Astrocyte (in vitro differentiated cells and primary cell): ENCODE measurements around the gene C17orf100.

Source experiments
- CTCF ChIP-seq: IDR thresholded peaks from 2 replicates; pipeline ENCODE4 v1.5.1; 2011; ENCODE audit warnings: low read depth, mild to moderate bottlenecking, inconsistent platforms, low read length, moderate library complexity; ENCODE audit not compliant: insufficient read depth
- EZH2 ChIP-seq: IDR thresholded peaks from 2 replicates; pipeline ENCODE4 v1.6.1; 2012; ENCODE audit warnings: mild to moderate bottlenecking, low read length, inconsistent platforms; ENCODE audit not compliant: insufficient read depth

GRCh38 chr17:6683081-6683684 lies 31.6 kb downstream of the C17orf100 start:
- no peak for TF ChIP-seq CTCF
- no peak for TF ChIP-seq EZH2
